ENCODE data around the gene CLTCL1. TPM values are rescaled to one million over a fixed set of nuclear protein-coding genes. Genes with fewer than 3 reads are reported as not detected.

CLTCL1 gene
- total RNA-seq, 4 donors from 2014 or later = 5.7 to 11.7 (median 8.4) TPM

- H3K4me1 ChIP-seq = no peaks in the 10 kb centered on the region
Observed at GRCh38 chr22:19277785-19278184, 13.7 kb downstream of the CLTCL1 start.

DNA sequence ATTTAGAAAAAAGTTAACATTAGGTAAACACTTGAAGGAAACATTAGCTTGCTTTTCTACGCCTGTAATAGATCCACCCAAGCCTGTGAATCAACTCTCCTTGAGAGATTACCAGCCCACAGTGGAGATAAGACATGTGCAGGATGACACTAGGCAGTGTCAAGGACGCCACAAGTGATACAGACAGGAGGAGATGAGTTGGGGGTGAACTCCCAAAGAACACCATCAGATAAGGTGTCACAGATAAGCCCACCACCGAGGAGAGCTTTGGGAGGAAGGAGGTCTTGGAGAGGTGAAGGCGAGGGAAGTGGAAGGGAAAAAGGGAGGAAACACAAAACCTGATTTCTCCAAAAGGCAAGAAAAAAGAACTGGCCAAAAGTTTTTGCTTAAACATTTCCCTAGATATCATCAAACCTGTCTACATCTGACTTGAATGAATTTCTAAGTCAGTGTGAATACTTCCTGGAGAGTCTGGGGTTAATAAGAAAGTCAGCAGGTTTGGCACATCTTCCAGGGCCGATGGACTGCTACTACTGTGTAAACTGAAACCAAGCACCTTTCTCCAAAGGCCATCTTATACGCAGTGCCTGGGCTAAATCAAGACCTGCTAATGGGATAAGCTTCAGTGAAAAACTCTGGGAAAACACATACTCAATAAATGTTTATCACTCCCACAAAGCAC is 15.5 kb downstream of the CLTCL1 start:
- WGBS, 2 donors (ENCODE audit: low coverage in 1 of 2) = 44 to 51% methylated on average over 5 to 6 of the region's 6 CpGs
- Histone ChIP-seq H3K4me1 (no peaks in the 10 kb centered on the region), H3K9me3 (no peaks in the 10 kb centered on the region), H3K27me3 (no peaks in the 10 kb centered on the region), H3K4me3 (no peak overlapping the region), H3K27ac (no peak overlapping the region), H3K36me3 (peaks cover 0 to 12% of the 10 kb centered on the region in 2 donors)
- TF ChIP-seq EP300 (IDR thresholded peaks at IDR 0.05) = no peak
- no peak for TF ChIP-seq POLR2AphosphoS5 (IDR thresholded peaks at IDR 0.05)
- TF ChIP-seq CTCF (IDR thresholded peaks at IDR 0.05) = no peak
- TF ChIP-seq POLR2A (IDR thresholded peaks at IDR 0.05) = no peak
- no peak for ATAC-seq

More at GRCh38 chr22:19277785-19278184, 13.7 kb downstream of the CLTCL1 start:
- Histone ChIP-seq H3K4me3 (no peak overlapping the region), H3K27me3 (no peaks in the 10 kb centered on the region), H3K27ac (no peak overlapping the region), H3K36me3 (peaks cover 0 to 8% of the 10 kb centered on the region in 2 donors), H3K9me3 (no peaks in the 10 kb centered on the region)
- ATAC-seq = no peak
- no peak for TF ChIP-seq EP300 (IDR thresholded peaks at IDR 0.05)
- no peak for TF ChIP-seq CTCF (IDR thresholded peaks at IDR 0.05)
- TF ChIP-seq POLR2AphosphoS5 (IDR thresholded peaks at IDR 0.05) = no peak
- no peak for TF ChIP-seq POLR2A (IDR thresholded peaks at IDR 0.05)
- WGBS, 2 donors (ENCODE audit: low coverage in 1 of 2) = 94 to 99% methylated on average over 6 to 8 of the region's 8 CpGs

DNA sequence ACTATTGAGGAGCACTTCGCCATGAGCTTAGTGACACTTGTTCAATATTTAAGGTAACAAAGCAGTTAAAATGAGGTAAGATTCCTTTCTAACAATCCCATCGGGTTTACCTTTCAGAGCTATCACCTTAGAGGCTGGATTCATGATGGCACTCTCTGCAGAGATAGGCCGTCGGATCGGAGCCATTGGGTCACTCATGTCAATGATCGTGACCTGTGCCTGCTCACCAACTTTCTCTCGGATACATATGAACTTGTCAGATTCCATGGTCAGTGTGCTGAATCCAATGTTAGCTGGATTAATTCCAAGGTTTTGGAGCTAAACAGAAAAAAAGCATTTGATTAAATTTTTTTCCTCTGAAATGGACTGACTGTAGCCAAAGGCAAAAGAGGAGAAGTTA is 16.0 kb downstream of the CLTCL1 start:
- Histone ChIP-seq H3K4me3 (no peak overlapping the region), H3K27me3 (no peaks in the 10 kb centered on the region), H3K9me3 (no peaks in the 10 kb centered on the region), H3K36me3 (peaks cover 0 to 12% of the 10 kb centered on the region in 2 donors), H3K27ac (no peak overlapping the region), H3K4me1 (no peaks in the 10 kb centered on the region)
- no peak for TF ChIP-seq POLR2A (IDR thresholded peaks at IDR 0.05)
- no peak for TF ChIP-seq CTCF (IDR thresholded peaks at IDR 0.05)
- TF ChIP-seq EP300 (IDR thresholded peaks at IDR 0.05) = no peak
- TF ChIP-seq POLR2AphosphoS5 (IDR thresholded peaks at IDR 0.05) = no peak
- WGBS, 2 donors (ENCODE audit: low coverage in 1 of 2) = 75 to 92% methylated on average over 6 to 7 of the region's 7 CpGs
- ATAC-seq = no peak

DNA sequence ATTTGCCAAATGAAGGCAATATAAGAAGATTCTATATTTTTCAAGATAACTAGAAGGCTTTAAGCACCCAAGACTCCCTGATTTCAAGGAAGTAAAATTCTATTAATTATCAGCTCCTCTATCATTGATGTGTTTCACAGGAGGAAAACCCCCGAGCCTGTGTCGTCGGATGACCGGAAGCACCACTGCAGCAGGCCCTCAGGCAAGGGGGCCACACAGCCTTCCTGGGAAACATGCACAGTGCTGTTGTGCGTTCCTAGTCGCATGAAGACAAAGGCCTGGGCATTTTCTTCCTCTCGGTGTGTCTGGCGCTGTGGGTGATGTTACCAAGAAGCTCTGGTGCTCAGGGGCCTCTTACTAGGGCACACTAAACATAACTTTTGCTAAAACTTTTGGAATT is 16.4 kb downstream of the CLTCL1 start:
- Histone ChIP-seq H3K27me3 (no peaks in the 10 kb centered on the region), H3K27ac (no peak overlapping the region), H3K4me1 (no peaks in the 10 kb centered on the region), H3K9me3 (no peaks in the 10 kb centered on the region), H3K4me3 (no peak overlapping the region), H3K36me3 (peaks cover 0 to 12% of the 10 kb centered on the region in 2 donors)
- no peak for TF ChIP-seq CTCF (IDR thresholded peaks at IDR 0.05)
- TF ChIP-seq POLR2AphosphoS5 (IDR thresholded peaks at IDR 0.05) = no peak
- TF ChIP-seq POLR2A (IDR thresholded peaks at IDR 0.05) = no peak
- TF ChIP-seq EP300 (IDR thresholded peaks at IDR 0.05) = no peak
- WGBS, 2 donors (ENCODE audit: low coverage in 1 of 2) = 80 to 96% methylated on average over 1 to 8 of the region's 8 CpGs
- ATAC-seq = no peak

DNA sequence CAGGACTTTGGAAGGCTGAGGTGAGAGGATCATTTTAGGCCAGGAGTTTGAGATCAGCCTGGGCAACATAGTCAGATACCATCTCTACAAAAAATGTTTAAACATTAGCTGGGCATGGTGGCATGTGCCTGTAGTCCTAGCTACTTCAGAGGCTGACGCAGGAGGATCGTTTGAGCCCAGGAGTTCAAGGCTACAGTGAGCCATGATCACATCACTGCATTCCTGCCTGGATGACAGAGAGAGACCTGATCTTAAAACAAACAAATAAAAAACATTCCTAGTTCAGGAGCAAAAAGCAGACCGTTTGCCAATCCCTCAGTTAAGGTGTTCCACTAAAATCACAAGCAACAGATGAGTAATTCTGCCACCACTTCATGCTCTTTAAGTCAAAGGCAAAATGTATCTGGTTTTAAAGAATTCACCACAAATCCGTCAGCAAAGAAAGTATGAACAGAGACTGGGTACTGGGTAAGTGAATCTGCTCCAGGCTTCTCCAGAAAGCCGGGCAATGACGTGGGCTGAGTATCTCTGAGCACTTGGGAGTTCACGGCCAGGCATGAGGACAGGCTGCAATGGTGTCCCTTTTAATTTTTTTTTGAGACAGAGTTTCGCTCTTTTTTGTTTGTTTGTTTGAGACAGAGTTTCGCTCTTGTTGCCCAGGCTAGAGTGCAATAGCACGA is 19.5 kb downstream of the CLTCL1 start:
- H3K36me3 ChIP-seq = peaks cover 0 to 29% of the 10 kb centered on the region in 2 donors
- H3K27me3 ChIP-seq = no peaks in the 10 kb centered on the region
- no peak for ATAC-seq
- H3K27ac ChIP-seq = no peak overlapping the region
- H3K9me3 ChIP-seq = no peaks in the 10 kb centered on the region
- 77 to 85% methylated on average over 7 to 10 of the region's 10 CpGs for WGBS, 2 donors (ENCODE audit: low coverage in 1 of 2)
- no peaks in the 10 kb centered on the region for H3K4me1 ChIP-seq
- H3K4me3 ChIP-seq = no peak overlapping the region
- TF ChIP-seq POLR2A (IDR thresholded peaks at IDR 0.05) (no peak), EP300 (IDR thresholded peaks at IDR 0.05) (no peak), CTCF (IDR thresholded peaks at IDR 0.05) (no peak), POLR2AphosphoS5 (IDR thresholded peaks at IDR 0.05) (no peak)
